OCI-LY7 (cell line): ENCODE results near the gene RAB3C. TPM values are rescaled to one million over a fixed set of nuclear protein-coding genes. Genes with fewer than 3 reads are reported as not detected.

Experiments used
- BruUV-seq: library from RNA; stranded (reverse); fragments of 400-500 nt; replicated peaks from 2 replicates; lab custom pipeline; 2021; lab: Mats Ljungman, UMichigan
- CTCF ChIA-PET: fragments of 300-600 bp; sonication (Branson Sonifier 250); formaldehyde crosslinking; loops from one replicate; lab custom pipeline; 2022; ENCODE audit warnings: antibody characterized with exemption; ENCODE audit not compliant: unreplicated experiment; lab: Charles Lee
- POLR2A ChIA-PET: fragments of 300-600 bp; sonication (Branson Sonifier 250); formaldehyde crosslinking; loops from one replicate; lab custom pipeline; 2022; ENCODE audit warnings: antibody characterized with exemption; lab: Charles Lee
- DNase-seq: peaks from one replicate; pipeline ENCODE4 v3.0.0-alpha.2; 2015; ENCODE audit warnings: low spot score
- H2AFZ ChIP-seq: fragments of 200-600 bp; sonication (generic), shearing (Covaris generic); 2 replicates; pipeline ENCODE4 v1.6.1; 2014; ENCODE audit warnings: mild to moderate bottlenecking, antibody characterized with exemption, low read length, moderate library complexity
- H3K27ac ChIP-seq: fragments of 200-600 bp; sonication (generic); 2 replicates; pipeline ENCODE4 v1.5.1; 2014; ENCODE audit warnings: mixed run types, low read depth, mild to moderate bottlenecking, moderate library complexity, low read length, inconsistent platforms; ENCODE audit not compliant: poor library complexity, severe bottlenecking
- H3K36me3 ChIP-seq: fragments of 200-600 bp; sonication (generic); 2 replicates; pipeline ENCODE4 v1.6.1; 2014; ENCODE audit warnings: mild to moderate bottlenecking, antibody characterized with exemption, low read length, moderate library complexity, mixed read lengths; ENCODE audit not compliant: insufficient read depth
- H3K4me1 ChIP-seq: fragments of 200-600 bp; sonication (generic); 2 replicates; pipeline ENCODE4 v1.5.1; 2014; ENCODE audit warnings: mild to moderate bottlenecking, low read length; ENCODE audit not compliant: insufficient read depth, poor library complexity, severe bottlenecking
- H3K4me2 ChIP-seq: fragments of 200-600 bp; sonication (generic); 2 replicates; pipeline ENCODE4 v1.6.1; 2014; ENCODE audit warnings: mild to moderate bottlenecking, low read length
- H3K4me3 ChIP-seq: fragments of 200-600 bp; sonication (generic); 2 replicates; pipeline ENCODE4 v1.5.1; 2014; ENCODE audit warnings: mild to moderate bottlenecking, low read depth, low read length; ENCODE audit not compliant: poor library complexity, severe bottlenecking
- H3K79me2 ChIP-seq: fragments of 200-600 bp; sonication (generic); 2 replicates; pipeline ENCODE4 v1.6.1; 2016; ENCODE audit warnings: low read depth, mild to moderate bottlenecking, low read length, moderate library complexity, mixed read lengths; ENCODE audit not compliant: insufficient read depth
- H3K9me2 ChIP-seq: fragments of 200-600 bp; sonication (generic); 2 replicates; pipeline ENCODE4 v1.6.1; 2016; ENCODE audit warnings: mild to moderate bottlenecking, low read length, mixed read lengths; ENCODE audit not compliant: insufficient read depth
- H3K9me3 ChIP-seq: fragments of 200-600 bp; sonication (generic); 2 replicates; pipeline ENCODE4 v1.6.1; 2014; ENCODE audit warnings: mild to moderate bottlenecking, mixed run types, low read length, mixed read lengths
- H4K20me1 ChIP-seq: fragments of 200-600 bp; sonication (generic); 2 replicates; pipeline ENCODE4 v1.6.1; 2014; ENCODE audit warnings: mild to moderate bottlenecking, antibody characterized with exemption, low read length, moderate library complexity, mixed read lengths; ENCODE audit not compliant: insufficient read depth
- EZH2phosphoT487 ChIP-seq: fragments of 200-600 bp; sonication (generic); IDR thresholded peaks from 2 replicates; pipeline ENCODE4 v1.6.1; 2018; ENCODE audit warnings: low read depth, borderline replicate concordance, mild to moderate bottlenecking, mixed run types, antibody characterized with exemption, low read length, moderate library complexity, mixed read lengths
- intact Hi-C: fragments of 100-400 bp; cut with micrococcal nuclease; formaldehyde crosslinking; loops from one replicate; pipeline ENCODE4 v1.10.0; 2022; ENCODE audit not compliant: unreplicated experiment
- total RNA-seq, 2 experiments: library from RNA; depleted of rRNA in 1 of 2; stranded (reverse); fragments of >200 nt in 1 of 2; shearing (Covaris generic) in 1 of 2; gene quantifications; 2 replicates each; pipeline ENCODE4 v1.2.3, GENCODE V29; 2014 to 2022
- TF ChIP-seq, protein P1 (sequence below): fragments of 200-600 bp; sonication (generic); conservative IDR thresholded peaks from 2 replicates; pipeline ENCODE4 v1.5.1; 2014; ENCODE audit warnings: mild to moderate bottlenecking, antibody characterized with exemption, low read length, moderate library complexity, mixed read lengths

The RAB3C gene
- total RNA-seq, 2 experiments from 2014 or later: not detected

- no peaks in the 10 kb centered on the region for H4K20me1 ChIP-seq
- POLR2A ChIA-PET: no interaction called here
- no peaks in the 10 kb centered on the region for H3K9me2 ChIP-seq
- H2AFZ ChIP-seq: no peak overlapping the region
- CTCF ChIA-PET: no interaction called here
- H3K36me3 ChIP-seq: no peaks in the 10 kb centered on the region
- no peaks in the 10 kb centered on the region for H3K79me2 ChIP-seq
- no peak overlapping the region for H3K4me3 ChIP-seq
- H3K27ac ChIP-seq: no peak overlapping the region
- H3K4me2 ChIP-seq: no peak overlapping the region
- TF ChIP-seq, protein P1, sequence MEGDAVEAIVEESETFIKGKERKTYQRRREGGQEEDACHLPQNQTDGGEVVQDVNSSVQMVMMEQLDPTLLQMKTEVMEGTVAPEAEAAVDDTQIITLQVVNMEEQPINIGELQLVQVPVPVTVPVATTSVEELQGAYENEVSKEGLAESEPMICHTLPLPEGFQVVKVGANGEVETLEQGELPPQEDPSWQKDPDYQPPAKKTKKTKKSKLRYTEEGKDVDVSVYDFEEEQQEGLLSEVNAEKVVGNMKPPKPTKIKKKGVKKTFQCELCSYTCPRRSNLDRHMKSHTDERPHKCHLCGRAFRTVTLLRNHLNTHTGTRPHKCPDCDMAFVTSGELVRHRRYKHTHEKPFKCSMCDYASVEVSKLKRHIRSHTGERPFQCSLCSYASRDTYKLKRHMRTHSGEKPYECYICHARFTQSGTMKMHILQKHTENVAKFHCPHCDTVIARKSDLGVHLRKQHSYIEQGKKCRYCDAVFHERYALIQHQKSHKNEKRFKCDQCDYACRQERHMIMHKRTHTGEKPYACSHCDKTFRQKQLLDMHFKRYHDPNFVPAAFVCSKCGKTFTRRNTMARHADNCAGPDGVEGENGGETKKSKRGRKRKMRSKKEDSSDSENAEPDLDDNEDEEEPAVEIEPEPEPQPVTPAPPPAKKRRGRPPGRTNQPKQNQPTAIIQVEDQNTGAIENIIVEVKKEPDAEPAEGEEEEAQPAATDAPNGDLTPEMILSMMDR: no peak
- TF ChIP-seq EZH2phosphoT487: no peak
- H3K9me3 ChIP-seq: no peaks in the 10 kb centered on the region
- intact Hi-C loops: no loop called here
- BruUV-seq: no TSS peak
- no peak for DNase-seq
- no peaks in the 10 kb centered on the region for H3K4me1 ChIP-seq
Observed at GRCh38 chr5:58718269-58718978, 135.5 kb downstream of the RAB3C start.

- intact Hi-C loops: no loop called here
- ChIA-PET POLR2A (interaction anchor here (0.9 kb wide), 1 partner anchor 69 kb away, joined by 3 read pairs; no protein-coding TSS in a partner anchor), CTCF (no interaction called here)
Observed at GRCh38 chr5:58722160-58722559, 139.3 kb downstream of the RAB3C start.

More at GRCh38 chr5:58722160-58722559, 139.3 kb downstream of the RAB3C start:
- no peak for TF ChIP-seq EZH2phosphoT487
- TF ChIP-seq, protein P1: no peak
- no peaks in the 10 kb centered on the region for H3K4me1 ChIP-seq
- no peaks in the 10 kb centered on the region for H4K20me1 ChIP-seq
- H3K79me2 ChIP-seq: no peaks in the 10 kb centered on the region
- no peaks in the 10 kb centered on the region for H3K36me3 ChIP-seq
- no peaks in the 10 kb centered on the region for H3K9me3 ChIP-seq
- H3K4me3 ChIP-seq: no peak overlapping the region
- BruUV-seq: no TSS peak
- no peak for DNase-seq
- H2AFZ ChIP-seq: no peak overlapping the region
- no peak overlapping the region for H3K27ac ChIP-seq
- H3K4me2 ChIP-seq: no peak overlapping the region
- H3K9me2 ChIP-seq: no peaks in the 10 kb centered on the region
